ENCODE results near the gene CEPT1. TPM values are rescaled to one million over a fixed set of nuclear protein-coding genes. Genes with fewer than 3 reads are reported as not detected.

Gene CEPT1
- total RNA-seq, 1 donor from 2014 or later, result 58.9 TPM

DNA sequence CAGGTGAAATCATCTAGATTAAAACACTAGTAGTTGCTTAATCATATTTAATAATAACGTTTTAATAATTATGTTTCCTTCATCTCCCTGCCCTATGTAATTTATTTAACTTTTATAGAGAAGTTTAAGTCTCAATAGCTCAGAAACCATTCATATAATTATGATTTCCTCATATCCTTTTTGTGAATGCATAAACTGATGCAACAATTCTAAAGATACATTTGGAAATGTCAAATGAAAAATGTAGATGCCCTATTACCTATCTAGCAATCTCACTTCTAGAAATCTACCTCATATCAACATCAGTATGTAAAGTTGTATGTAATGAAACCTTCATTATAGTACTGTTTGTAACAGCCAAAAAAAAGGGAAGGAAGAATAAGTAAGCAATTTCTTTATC, 10.6 kb upstream of the CEPT1 start:
- Histone ChIP-seq H3K27ac (no peak overlapping the region), H3K27me3 (no peaks in the 10 kb centered on the region), H3F3A (ENCODE audit: low read depth) (no peaks in the 10 kb centered on the region), H4K20me1 (ENCODE audit: low read depth) (no peaks in the 10 kb centered on the region), H3K4me1 (no peaks in the 10 kb centered on the region), H3K9ac (no peak overlapping the region), H2AFZ (replicated peaks) (no peak overlapping the region), H3K36me3 (peaks cover 7% of the 10 kb centered on the region), H3K79me2 (ENCODE audit: low read depth) (no peaks in the 10 kb centered on the region), H3K4me2 (no peak overlapping the region), H3K9me3 (ENCODE audit: low read depth) (no peaks in the 10 kb centered on the region), H3K4me3 (no peak overlapping the region)
- no peak for DNase-seq (ENCODE audit: low spot score)
- no peak overlapping the region for H3K27ac Mint-ChIP-seq
- no peak overlapping the region for H3K4me3 Mint-ChIP-seq
- H3K36me3 Mint-ChIP-seq, result peaks cover 9% of the 10 kb centered on the region
- no peaks in the 10 kb centered on the region for H3K27me3 Mint-ChIP-seq (ENCODE audit: insufficient read depth, low read depth)
- H3K4me1 Mint-ChIP-seq, result no peaks in the 10 kb centered on the region
- TF ChIP-seq EZH2 (IDR thresholded peaks at IDR 0.05), result no peak
- TF ChIP-seq, protein P1, sequence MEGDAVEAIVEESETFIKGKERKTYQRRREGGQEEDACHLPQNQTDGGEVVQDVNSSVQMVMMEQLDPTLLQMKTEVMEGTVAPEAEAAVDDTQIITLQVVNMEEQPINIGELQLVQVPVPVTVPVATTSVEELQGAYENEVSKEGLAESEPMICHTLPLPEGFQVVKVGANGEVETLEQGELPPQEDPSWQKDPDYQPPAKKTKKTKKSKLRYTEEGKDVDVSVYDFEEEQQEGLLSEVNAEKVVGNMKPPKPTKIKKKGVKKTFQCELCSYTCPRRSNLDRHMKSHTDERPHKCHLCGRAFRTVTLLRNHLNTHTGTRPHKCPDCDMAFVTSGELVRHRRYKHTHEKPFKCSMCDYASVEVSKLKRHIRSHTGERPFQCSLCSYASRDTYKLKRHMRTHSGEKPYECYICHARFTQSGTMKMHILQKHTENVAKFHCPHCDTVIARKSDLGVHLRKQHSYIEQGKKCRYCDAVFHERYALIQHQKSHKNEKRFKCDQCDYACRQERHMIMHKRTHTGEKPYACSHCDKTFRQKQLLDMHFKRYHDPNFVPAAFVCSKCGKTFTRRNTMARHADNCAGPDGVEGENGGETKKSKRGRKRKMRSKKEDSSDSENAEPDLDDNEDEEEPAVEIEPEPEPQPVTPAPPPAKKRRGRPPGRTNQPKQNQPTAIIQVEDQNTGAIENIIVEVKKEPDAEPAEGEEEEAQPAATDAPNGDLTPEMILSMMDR (IDR thresholded peaks at IDR 0.05), result no peak
- TF ChIP-seq EZH2phosphoT487 (IDR thresholded peaks at IDR 0.05), result no peak
- H3K9me3 Mint-ChIP-seq, result no peaks in the 10 kb centered on the region

DNA sequence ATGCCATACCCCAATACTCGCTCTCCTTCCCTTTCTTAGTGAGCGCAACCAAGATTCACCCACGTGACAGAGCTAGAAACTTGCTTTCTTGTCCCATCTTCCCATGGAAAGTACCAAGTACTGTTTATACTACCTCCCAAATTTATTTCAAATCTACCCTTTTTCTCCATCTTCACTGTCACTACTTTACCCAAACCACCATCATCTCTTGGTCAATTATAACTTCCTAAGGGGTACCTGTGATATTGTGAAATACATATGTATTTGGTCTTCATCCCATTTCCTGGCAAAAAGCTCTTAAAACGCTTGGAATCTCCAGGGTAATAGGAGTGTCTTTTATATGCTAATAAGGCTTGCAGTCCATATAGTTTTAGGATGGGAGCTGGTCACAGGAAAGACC, 8.3 kb upstream of the CEPT1 start:
- no peak overlapping the region for H3K27ac Mint-ChIP-seq
- TF ChIP-seq EZH2phosphoT487 (IDR thresholded peaks at IDR 0.05) (no peak), EZH2 (IDR thresholded peaks at IDR 0.05) (no peak)
- TF ChIP-seq, protein P1 (IDR thresholded peaks at IDR 0.05), result no peak
- no peak overlapping the region for H3K4me2 ChIP-seq

DNA sequence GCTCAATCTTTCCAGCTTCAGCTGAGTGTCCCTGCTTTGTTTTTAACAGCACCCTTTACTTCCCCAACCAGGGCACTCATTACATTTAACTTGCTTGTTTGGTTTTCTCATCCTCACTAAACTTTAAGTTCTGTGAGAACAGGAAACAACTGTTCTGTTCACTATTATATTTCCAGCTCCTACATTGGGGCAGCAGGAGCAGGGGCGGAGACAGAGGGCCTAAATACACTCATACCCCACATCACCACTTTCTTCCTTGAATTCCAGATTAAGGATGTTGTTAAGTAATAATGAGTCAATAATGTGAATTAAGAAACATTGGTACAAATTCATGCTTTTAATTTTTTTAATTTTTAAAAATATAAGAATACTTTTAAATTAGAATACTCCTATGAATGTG, 6.2 kb upstream of the CEPT1 start:
- Histone ChIP-seq H3K79me2 (ENCODE audit: low read depth) (peaks cover 15% of the 10 kb centered on the region), H3K9ac (no peak overlapping the region), H2AFZ (replicated peaks) (no peak overlapping the region), H3F3A (ENCODE audit: low read depth) (peaks cover 4% of the 10 kb centered on the region), H3K4me1 (peaks cover 6% of the 10 kb centered on the region), H3K4me3 (no peak overlapping the region), H3K27ac (no peak overlapping the region), H3K4me2 (no peak overlapping the region), H4K20me1 (ENCODE audit: low read depth) (no peaks in the 10 kb centered on the region), H3K27me3 (no peaks in the 10 kb centered on the region), H3K36me3 (peaks cover 9% of the 10 kb centered on the region), H3K9me3 (ENCODE audit: low read depth) (no peaks in the 10 kb centered on the region)
- no peak for DNase-seq (ENCODE audit: low spot score)
- H3K4me1 Mint-ChIP-seq, result peaks cover 10% of the 10 kb centered on the region
- H3K27ac Mint-ChIP-seq, result no peak overlapping the region
- H3K4me3 Mint-ChIP-seq, result no peak overlapping the region
- TF ChIP-seq, protein P1 (IDR thresholded peaks at IDR 0.05), result no peak
- TF ChIP-seq EZH2 (IDR thresholded peaks at IDR 0.05) (no peak), EZH2phosphoT487 (IDR thresholded peaks at IDR 0.05) (no peak)
- no peaks in the 10 kb centered on the region for H3K9me3 Mint-ChIP-seq
- no peaks in the 10 kb centered on the region for H3K27me3 Mint-ChIP-seq (ENCODE audit: insufficient read depth, low read depth)
- peaks cover 8% of the 10 kb centered on the region for H3K36me3 Mint-ChIP-seq

More for the DNA sequence above, 8.3 kb upstream of the CEPT1 start:
- H3K9me3 Mint-ChIP-seq, result no peaks in the 10 kb centered on the region
- no peaks in the 10 kb centered on the region for H3K4me1 Mint-ChIP-seq
- H3K27me3 ChIP-seq, result no peaks in the 10 kb centered on the region
- H3K36me3 ChIP-seq, result peaks cover 3% of the 10 kb centered on the region
- H3K4me3 Mint-ChIP-seq, result no peak overlapping the region
- H3K9me3 ChIP-seq (ENCODE audit: low read depth), result no peaks in the 10 kb centered on the region
- H3K36me3 Mint-ChIP-seq, result peaks cover 7% of the 10 kb centered on the region
- no peak for DNase-seq (ENCODE audit: low spot score)
- no peak overlapping the region for H2AFZ ChIP-seq (replicated peaks)
- H4K20me1 ChIP-seq (ENCODE audit: low read depth), result no peaks in the 10 kb centered on the region
- no peaks in the 10 kb centered on the region for H3K4me1 ChIP-seq
- H3K79me2 ChIP-seq (ENCODE audit: low read depth), result no peaks in the 10 kb centered on the region
- no peak overlapping the region for H3K4me3 ChIP-seq
- no peak overlapping the region for H3K9ac ChIP-seq
- H3K27ac ChIP-seq, result no peak overlapping the region
- no peaks in the 10 kb centered on the region for H3K27me3 Mint-ChIP-seq (ENCODE audit: insufficient read depth, low read depth)
- no peaks in the 10 kb centered on the region for H3F3A ChIP-seq (ENCODE audit: low read depth)
